Activated T-cell treated with anti-CD3 and anti-CD28 coated beads, Interleukin-2, amount 50 U/mL, for 48 hours (primary cell): ENCODE measurements around the gene THAP7.
"Not testable (repeated sequence)": the region's sequence is repeated elsewhere in the genome, so short reads cannot be mapped to it uniquely, and the experiment has no call there.

Experiments used
- DNase-seq, 2 experiments: peaks; one replicate each; pipeline ENCODE4 v3.0.0-alpha.2; 2020

The THAP7 gene

DNA sequence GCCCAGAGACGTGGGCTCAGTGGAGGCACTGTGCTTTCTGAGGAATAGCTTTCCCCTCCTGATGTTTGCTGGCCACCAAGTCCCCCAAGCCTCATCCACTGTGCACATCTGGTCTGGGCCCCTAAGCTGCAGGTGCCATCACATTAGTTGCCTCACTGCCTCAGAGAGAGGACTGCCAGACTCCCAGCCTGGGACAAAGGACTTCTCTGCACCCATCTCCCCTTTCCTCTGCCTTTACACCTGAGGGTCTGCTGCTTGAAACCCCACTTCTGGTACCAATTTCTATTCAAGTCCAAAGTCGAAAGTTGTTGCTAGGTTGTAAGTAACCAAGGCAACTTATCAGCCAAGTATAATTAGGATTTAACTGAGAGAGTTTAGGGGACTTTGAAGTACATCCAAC lies 23.5 kb downstream of the THAP7 start:
- no peak for DNase-seq

DNA sequence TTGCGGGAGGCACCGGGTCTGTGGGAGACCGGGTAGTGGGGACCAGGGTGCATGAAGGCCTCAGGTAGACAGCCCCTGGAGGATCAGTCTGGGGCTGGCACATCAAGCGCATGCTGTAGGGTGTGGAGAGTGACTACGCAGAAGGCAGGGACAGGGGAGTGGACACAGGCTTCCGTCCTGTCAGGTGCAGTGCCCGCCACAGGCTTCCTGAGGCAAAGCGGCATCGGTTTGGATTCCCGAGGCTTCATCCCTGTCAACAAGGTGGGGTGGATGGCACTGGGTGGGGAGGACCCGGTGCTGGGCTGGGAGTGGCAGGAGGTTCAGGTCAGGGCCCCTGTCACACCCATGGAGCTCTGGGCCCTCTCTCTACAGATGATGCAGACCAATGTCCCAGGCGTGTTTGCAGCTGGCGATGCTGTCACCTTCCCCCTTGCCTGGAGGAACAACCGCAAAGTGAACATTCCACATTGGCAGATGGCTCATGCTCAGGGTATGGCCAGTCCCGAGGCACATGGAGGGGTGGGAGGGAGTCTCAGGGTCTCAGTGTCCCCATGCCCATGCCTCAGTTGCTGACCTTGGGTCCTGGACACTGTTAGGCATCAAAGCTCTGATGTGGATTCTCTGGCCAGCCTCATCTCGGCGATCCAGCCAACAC lies 24.3 kb downstream of the THAP7 start:
- no peak for DNase-seq

DNA sequence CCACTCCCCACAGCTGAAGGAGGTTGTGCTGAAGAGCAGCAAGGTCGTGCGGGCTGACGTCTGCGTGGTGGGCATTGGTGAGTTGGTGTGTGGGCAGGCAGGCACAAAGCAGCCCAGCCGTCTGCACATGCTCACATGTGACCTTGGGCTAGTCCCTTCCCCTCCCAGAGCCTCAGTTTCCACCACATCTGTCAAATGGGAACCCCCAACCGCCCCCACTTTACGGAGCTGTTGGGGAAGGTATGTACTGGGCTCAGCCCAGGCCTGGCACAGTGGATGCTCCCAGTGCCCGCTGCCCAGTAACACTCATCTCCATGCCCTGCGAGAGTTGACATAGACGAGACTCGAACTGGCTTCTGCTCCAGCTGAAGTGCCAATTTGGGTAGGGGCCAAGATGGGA lies 24.9 kb downstream of the THAP7 start:
- no peak for DNase-seq

DNA sequence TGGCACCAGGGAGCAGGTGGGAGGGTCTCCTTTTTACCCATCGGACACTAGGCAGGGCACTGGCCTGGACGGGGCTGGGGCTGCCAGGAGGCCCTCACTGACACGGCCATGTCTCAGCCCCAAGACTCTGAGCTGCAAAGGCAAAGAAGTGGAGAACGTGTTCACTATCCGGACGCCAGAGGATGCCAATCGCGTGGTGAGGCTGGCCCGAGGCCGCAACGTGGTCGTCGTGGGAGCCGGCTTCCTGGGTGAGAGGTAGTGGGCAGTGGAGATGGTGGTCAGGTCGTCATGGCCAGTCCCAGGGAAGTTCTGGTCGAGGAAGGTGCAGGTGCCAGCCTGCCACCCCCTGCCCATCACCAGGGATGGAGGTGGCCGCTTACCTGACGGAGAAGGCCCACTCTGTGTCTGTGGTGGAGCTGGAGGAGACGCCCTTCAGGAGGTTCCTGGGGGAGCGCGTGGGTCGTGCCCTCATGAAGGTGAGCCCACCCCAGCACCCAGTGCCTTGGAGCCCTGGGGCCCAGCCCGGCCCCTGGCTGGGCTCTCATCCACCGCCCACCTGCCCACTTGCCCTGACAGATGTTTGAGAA lies 25.5 kb downstream of the THAP7 start:
- no peak for DNase-seq

DNA sequence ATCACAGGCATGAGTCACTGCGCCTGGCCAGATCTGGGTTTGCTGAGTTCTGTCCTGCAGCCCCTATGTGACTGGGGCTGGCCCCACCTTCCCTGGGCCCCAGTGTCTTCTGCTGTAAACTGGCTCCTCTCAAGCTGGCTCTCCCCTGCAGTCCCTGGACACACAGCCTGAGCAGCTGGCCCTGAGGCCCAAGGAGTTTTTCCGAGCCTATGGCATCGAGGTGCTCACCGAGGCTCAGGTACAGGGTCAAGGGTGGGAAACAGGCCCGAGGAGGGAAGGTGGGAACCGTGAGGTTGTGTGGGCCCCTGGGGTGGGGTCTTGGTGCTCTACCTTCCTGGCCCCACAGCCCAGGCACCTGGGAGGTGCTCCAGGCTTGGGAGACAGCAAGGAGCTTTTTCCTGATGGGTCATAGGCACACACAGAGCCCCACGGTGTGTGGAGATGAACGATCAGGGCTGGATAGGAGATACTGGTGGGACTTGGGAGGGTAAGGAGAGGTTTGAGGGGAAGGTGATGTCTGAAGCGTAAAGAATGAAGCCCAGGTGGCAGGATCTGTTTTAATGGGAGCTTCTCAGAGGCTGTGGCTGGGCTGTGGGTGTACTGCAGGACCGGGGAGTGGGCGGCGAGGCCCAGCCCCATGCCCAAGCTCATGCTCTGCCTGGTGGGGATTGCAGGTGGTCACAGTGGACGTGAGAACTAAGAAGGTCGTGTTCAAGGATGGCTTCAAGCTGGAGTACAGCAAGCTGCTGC lies 26.2 kb downstream of the THAP7 start:
- no peak for DNase-seq

DNA sequence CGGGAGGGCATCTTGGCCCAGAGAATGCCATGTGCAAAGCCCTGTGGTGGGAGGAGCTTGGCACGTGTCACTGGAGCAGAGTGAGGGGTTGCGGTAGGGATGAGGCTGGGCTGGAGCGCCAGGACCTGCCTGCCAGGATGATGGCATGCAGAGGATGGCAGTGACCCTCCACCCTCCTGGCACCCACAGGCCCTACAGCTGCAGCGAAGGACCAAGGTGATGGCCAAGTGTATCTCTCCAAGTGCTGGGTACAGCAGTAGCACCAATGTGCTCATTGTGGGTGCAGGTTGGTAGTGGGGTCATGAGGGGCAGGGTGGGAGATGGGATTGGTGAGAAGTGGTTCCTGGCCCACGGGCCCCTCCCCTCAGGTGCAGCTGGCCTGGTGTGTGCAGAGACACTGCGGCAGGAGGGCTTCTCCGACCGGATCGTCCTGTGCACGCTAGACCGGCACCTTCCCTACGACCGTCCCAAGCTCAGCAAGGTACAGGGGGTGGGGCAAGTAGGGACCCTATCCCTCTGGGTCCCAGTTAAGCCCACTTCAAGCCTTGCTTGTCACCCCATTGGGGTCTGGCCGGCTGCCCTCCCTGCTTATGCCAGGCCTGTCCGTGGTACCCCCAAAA lies 27.5 kb downstream of the THAP7 start:
- no peak for DNase-seq

DNA sequence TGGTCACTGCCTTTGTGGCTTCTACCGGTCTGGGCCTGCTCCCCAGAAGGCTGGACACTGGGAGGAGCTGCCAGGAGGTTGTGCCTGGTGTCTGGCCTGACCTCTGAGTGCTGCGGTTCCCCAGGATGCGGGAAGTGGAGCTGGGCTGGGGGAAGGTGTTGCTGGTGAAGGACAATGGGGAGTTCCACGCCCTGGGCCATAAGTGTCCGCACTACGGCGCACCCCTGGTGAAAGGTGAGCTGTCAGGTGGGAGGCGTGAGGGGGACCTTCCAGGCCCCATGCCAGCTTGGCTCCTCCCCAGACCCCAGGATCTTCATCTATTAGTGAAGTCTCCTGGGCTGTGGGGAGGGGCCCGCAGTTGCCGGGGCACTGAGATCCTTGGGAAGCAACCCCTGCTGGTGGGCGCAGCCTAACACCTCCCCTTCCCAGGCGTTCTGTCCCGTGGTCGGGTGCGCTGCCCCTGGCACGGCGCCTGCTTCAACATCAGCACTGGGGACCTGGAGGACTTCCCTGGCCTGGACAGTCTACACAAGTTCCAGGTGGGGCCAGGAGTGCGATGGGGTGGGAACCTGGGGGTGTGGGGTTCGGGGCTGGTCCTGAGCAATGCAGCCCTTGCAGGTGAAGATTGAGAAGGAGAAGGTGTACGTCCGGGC lies 28.2 kb downstream of the THAP7 start:
- DNase-seq, result no peak

DNA sequence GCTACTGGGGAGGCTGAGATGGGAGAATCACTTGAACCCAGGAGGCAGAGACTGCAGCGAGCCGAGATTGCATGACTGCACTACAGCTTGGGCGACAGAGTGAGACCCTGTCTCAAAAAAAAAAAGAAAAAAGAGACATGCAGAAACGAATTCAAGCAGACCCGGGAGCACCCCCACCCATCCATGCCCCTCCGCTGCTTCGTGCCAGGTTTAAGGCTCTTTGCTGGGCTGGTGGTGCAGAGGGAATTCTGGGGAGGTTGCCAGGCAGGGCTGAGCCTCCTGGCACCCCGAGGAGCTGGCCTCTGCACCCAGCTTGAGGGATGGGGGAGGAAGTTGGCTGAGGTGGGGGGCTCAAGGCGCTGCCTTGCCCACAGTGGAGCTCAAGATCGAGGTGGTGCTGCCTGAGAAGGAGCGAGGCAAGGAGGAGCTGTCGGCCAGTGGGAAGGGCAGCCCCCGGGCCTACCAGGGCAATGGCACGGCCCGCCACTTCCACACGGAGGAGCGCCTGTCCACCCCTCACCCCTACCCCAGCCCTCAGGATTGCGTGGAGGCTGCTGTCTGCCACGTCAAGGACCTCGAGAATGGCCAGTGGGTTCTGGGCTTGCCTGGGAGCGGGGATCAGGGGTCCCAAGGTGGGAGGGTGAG lies 28.9 kb downstream of the THAP7 start:
- DNase-seq, result no peak

DNA sequence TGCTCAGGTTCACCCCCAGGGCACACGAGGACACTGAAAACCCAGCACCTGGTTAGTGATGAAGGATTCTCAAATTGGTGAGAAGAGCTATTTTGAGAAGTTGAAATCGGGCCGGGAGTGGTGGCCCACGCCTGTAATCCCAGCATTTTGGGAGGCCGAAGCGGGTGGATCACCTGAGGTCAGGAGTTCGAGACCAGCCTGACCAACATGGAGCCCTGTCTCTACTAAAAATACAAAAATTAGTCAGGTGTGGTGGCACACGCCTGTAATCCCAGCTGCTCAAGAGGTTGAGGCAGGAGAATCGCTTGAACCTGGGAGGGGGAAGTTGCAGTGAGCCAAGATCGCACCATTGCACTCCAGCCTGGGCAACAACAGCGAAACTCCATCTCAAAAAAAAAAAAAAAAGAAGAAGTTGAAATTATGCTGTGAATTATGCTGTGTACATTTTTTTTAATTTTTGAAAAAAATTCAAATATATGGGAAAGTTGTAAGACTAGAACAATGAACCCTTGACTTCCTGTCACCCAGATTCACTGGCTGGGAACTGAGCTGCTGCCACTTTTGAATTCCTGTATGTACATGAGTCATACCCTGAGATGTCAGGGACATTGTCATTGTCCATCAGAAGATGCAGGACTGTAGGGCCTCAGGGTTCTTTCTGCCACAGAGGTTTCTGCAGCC lies 29.8 kb downstream of the THAP7 start:
- not testable (repeated sequence) for DNase-seq

DNA sequence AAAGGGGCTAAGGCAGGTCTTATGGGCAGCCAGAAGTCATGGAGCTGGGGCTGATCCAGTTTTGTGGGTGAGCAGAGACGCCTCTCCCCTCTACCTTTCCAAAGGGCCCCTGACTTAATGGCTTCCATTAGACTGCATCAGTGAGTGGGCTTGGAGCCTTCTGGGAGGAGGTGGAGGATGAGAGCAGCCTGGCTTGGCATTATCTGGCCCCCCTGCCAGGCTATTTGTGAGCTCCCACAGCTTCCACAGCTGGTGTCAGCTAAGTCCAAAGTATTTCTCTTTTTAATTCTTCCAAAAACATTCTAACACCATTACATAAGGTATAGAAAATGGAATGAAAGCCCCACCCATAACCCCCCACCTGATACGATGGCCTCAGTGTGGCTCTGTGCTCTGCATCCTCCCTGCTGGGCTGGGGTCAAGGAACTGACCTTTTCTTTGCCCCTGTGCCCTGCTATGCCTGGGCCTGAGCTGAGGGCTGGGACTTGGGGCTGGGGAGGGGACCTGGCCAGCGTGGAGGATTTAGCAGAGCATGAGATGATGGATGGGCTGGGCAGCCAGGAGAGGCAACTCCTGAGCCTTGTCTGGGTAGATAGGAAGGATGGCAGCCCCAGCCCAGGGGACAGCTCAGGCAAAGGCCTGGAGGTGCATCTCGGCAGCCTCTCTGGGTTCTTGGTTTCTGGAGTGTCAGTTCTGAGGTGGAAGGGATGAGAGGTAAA lies 30.8 kb downstream of the THAP7 start:
- no peak for DNase-seq

DNA sequence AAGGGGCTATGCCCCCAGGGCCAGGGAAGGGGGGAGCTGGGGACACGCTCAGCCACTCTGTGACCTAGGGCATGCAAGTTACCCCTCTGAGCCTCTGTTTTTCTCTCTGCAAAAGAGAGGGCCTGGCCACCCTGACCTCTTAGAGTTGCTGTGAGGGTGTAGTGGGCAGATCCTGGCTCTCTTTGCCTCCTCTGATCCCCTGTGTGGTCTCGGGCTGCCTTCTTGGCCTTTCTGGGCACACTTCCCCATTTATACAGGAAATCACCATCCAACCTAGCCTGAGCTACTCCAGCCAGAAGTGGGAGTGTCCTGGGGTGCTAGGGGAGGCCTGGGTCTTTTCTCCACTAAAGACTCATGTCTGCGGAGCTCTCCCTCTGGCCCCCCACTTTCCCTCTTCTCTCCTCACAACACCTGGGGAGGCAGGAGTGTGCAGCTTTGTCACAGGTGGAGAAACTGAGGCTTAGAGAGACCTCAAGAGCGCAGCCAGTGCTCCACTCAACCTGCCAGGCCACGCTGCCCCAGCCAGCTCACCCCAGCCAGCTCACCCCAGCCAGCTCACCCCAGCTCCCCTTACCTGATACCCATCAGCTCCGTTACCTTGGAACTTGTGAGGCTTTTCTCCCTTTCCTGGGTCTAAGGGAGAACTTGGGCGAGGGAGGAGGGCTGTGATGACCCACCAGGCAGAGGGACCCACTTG lies 33.5 kb downstream of the THAP7 start:
- DNase-seq, result no peak

DNA sequence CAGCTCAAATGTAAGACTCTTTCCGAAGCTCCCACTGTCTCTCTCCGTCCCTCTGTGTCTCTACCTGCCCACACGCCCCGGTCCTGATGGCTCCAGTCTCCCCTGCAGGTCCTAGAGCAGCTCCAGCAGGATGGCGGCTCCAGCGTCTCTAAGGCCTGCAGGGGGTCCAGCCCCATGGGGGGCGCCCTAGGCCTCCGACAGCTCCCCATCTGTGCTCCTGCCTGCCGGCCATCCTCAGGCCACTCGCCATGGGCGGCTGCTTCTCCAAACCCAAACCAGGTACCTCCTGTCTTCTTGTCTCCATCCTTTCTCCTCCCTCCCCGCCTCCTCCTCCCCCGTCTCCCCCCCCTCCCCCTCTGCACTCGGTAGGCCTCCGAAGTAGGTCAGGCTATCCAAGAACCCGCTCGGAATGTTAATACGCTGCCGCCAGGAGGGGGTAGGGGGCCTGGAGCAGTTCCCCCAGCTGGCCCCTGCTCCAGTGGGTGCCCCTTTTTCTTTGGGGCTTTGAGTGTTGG lies 34.2 kb downstream of the THAP7 start:
- DNase-seq, result no peak

DNA sequence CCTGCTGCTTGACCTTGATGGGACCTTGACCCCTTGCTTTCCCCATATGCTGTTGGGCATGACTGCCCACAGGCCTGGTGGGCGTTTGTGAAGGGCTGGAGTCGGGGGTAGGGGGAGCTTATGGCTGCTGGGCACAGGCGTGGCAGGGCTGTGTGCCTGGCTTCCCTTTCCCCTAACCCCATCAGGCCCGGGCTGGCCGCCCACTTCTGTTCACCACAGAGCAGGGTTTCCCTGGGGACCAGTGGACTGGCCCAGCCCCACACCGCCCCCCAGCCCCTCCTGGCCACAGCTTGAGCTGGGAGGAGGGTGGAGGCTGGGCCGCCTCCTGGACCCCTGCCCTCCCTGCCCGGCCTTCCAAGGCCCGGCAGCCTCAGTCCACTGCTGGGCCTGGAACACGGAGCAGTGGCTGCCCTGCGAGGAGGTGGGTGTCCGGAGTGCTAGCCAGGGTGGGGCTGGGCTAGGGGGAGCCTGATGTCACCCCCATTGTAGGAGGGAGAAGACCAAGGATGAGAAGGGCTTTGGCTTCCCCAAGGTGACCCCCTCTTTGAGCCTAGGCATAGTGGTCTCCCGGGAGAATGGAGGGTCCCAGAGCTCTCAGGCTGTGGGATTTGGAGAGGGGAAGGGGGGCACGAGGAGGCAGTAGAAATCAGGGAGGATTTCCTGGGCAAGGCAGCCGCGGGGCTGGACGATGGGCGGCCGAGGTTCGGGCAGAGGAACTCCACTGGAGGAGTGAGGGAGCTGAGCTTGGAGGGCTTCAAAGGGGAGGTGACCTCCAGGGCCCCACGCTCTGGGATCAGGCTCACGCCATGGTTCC lies 34.8 kb downstream of the THAP7 start, which contains the start of gene AIFM3:
TSS of gene AIFM3 (plus strand) at position 373 of the 814 bp plus-strand sequence. CDS start 690 bp downstream, outside the sequence.
- DNase-seq, result no peak

DNA sequence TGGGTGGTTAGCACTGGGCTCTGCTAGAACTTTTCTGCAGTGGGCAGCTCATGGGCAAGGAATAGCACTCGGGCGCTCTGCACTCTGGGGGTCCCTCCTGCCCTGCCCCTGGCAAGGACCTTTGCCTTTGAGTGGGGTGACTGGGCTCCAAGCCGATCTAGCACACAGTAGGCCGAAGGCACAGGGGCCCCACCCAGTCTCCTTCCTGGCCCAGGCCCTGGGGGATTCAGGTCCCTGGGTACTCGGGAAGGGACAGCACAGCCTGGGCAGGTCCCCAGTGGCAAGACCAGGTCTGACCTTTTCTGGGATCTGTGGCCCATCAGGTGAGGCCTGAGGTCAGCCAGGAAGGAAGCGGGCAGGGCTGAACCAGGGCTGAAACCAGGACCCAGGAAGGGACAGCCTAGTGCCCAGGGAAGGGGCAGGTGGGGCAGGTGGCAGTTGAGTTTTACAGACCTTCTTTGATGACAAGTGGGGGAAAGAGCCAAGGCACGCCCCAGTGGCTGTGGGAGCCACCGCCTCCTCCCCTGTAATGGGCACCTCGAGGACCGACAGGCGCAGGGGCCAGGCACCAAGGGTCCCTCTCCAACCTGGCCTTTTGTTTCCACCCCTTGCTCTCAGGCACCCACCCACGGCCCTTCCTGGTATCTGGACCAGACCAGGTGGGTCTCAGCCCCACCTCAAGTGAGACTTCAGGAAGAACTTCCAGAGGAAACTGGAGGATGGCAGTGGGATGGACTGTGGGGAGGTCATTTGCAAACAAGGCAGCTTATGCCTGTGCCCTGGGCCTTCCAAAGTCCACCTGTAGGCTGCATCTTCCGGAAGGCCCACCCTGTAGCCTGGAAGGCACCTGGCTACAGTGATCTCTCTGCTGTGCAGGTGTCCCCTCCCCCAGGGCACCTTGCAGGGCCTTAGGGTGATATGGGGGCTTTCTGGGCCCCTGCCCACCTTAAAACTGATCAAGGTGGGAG lies 35.7 kb downstream of the THAP7 start:
- no peak for DNase-seq

DNA sequence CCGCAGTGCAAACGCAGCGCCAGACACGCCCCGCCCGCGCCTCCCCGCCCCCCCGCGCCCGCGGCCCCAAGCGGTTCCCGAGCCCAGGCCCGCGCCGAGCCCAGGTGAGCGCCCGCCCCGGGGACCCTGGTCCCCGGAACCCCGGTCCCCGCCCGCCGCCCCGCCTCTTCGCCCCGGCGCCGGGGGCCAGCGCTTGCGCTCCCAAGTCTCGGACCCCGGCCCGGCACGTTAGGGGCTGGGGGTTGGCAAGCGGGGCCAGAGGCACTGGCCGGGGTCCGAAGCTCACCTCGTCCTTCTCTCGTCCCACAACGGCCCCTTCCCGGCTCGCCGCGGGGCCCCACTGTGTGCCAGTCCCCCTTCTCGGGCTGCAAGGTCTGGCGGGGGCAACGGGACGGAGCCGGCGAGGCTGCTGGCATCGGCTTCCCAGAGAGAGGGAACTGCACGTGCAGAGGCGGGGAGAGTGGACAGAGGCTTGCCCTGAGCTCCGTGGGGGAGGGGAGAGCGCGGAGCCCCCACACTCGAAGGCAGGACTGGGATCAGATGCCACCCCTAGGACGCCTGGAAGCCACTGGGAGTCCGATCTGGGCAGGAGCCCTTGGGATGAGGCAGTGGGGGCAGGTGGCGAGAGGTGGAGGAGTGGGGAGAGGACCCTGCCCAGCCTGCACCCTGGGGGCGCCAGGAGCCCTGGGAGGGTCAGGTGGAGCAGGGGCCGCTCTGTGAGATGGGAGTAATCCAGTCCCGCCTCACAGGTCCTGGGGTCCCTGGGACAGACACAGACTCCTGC lies 36.6 kb downstream of the THAP7 start:
- no peak for DNase-seq

DNA sequence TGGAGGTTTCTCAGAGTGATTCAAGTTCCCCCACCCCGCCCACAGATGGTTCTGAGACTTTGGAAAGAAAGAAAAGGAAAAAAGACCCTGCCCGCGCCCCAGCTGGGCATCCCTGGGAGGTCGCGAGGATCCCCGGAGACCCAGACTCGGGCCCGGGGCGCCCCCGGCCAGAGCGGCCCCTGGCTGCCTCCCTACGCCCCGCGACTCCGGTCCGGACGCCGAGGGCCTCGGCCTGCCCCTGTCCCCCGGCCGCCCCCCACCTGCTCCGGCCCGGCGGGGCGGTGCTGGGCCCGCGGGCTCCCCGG lies 37.2 kb downstream of the THAP7 start:
- DNase-seq, result peak in 1 of 2 experiments; percentile 40

DNA sequence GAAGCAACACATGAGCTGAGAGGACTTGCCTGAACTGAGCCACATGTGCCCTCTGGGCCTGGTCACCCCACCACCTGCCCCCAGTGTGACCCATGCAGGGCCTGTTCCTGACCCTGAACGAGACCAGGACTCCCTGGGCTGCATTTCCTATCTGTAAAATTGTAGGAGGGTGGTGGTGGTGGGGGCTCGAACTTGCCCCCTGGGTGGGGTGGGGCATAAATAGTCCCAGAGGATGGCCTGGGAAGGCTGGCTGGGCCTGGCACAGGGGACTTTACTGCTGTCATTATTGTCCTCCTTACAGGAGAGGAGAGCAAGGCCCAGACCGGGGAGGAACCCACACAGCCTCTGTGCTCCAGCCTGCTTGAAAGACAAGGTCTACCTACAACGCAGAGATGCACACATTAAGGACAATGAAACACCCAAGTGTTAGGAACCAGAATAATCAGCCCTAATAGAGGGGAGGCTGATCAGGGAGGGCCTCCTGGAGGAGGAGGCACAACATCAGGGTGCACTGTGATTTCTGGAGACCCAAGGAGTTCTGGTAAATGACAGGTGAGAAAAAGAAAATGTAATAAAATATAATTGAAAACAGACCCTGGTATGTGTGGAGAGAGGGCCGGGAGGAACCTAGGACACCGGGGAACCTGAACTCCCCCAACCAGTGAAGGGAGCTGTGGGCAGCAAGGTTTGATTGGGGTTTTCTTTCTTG lies 37.7 kb downstream of the THAP7 start:
- DNase-seq, result no peak
